Stimulated activated CD4-positive, alpha-beta T cell treated with anti-CD3 and anti-CD28 coated beads, TNF-alpha, amount 100 ng/mL, for 1 hour (primary cell): ENCODE measurements around the gene JPH2.

ENCODE experiments used
- DNase-seq, 3 donors: peaks; one replicate each; pipeline ENCODE4 v3.0.0-alpha.2; 2020; ENCODE audit warnings: low read depth in 3 of 3, low spot score in 1 of 3

Gene JPH2

GRCh38 chr20:44104798-44105517 lies 82.0 kb downstream of the JPH2 start:
- DNase-seq: no peak

- no peak for DNase-seq
Measured at GRCh38 chr20:44102582-44102981, 84.4 kb downstream of the JPH2 start.

GRCh38 chr20:44099832-44100231 lies 87.2 kb downstream of the JPH2 start:
- DNase-seq: no peak

GRCh38 chr20:44098657-44099056 lies 88.3 kb downstream of the JPH2 start:
- DNase-seq: no peak

GRCh38 chr20:44098256-44098630 lies 88.7 kb downstream of the JPH2 start:
- no peak for DNase-seq

GRCh38 chr20:44097521-44098255 lies 89.3 kb downstream of the JPH2 start:
- DNase-seq: no peak

- no peak for DNase-seq
Measured at GRCh38 chr20:44095831-44096230, 91.2 kb downstream of the JPH2 start.

GRCh38 chr20:44093249-44093582 lies 93.8 kb downstream of the JPH2 start:
- no peak for DNase-seq

- DNase-seq: no peak
Measured at GRCh38 chr20:44092551-44093248, 94.3 kb downstream of the JPH2 start.

GRCh38 chr20:44091026-44091425 lies 96.0 kb downstream of the JPH2 start:
- DNase-seq: no peak

GRCh38 chr20:44089987-44090674 lies 96.9 kb downstream of the JPH2 start:
- DNase-seq: no peak

- DNase-seq: no peak
Measured at GRCh38 chr20:44087857-44088120, 99.2 kb downstream of the JPH2 start.

GRCh38 chr20:44087051-44087856 lies 99.7 kb downstream of the JPH2 start:
- no peak for DNase-seq

- no peak for DNase-seq
Measured at GRCh38 chr20:44085616-44086434, 101.2 kb downstream of the JPH2 start.

- no peak for DNase-seq
Measured at GRCh38 chr20:44084891-44085290, 102.1 kb downstream of the JPH2 start.

- no peak for DNase-seq
Measured at GRCh38 chr20:44084439-44084838, 102.5 kb downstream of the JPH2 start.

- no peak for DNase-seq
Measured at GRCh38 chr20:44083220-44083933, 103.6 kb downstream of the JPH2 start.

- no peak for DNase-seq
Measured at GRCh38 chr20:44081888-44082287, 105.1 kb downstream of the JPH2 start.

GRCh38 chr20:44081476-44081875 lies 105.5 kb downstream of the JPH2 start:
- DNase-seq: no peak
